Measurements from ENCODE around the gene TBCEL.

Gene TBCEL

GRCh38 chr11:121099364-121099763 is 75.5 kb downstream of the TBCEL start:
- DNase-seq (no peak), ATAC-seq (ENCODE audit: insufficient read depth, low read depth) (no peak)
- TF ChIP-seq EZH2 (IDR thresholded peaks at IDR 0.05; ENCODE audit: borderline replicate concordance, low read depth, low read length, severe bottlenecking) = no peak
- TF ChIP-seq, protein P1, sequence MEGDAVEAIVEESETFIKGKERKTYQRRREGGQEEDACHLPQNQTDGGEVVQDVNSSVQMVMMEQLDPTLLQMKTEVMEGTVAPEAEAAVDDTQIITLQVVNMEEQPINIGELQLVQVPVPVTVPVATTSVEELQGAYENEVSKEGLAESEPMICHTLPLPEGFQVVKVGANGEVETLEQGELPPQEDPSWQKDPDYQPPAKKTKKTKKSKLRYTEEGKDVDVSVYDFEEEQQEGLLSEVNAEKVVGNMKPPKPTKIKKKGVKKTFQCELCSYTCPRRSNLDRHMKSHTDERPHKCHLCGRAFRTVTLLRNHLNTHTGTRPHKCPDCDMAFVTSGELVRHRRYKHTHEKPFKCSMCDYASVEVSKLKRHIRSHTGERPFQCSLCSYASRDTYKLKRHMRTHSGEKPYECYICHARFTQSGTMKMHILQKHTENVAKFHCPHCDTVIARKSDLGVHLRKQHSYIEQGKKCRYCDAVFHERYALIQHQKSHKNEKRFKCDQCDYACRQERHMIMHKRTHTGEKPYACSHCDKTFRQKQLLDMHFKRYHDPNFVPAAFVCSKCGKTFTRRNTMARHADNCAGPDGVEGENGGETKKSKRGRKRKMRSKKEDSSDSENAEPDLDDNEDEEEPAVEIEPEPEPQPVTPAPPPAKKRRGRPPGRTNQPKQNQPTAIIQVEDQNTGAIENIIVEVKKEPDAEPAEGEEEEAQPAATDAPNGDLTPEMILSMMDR (IDR thresholded peaks at IDR 0.05; ENCODE audit: borderline replicate concordance, extremely low read depth, low read length, poor library complexity, severe bottlenecking) = no peak
- Histone ChIP-seq H4K20me1 (ENCODE audit: insufficient read depth, low read length) (no peaks in the 10 kb centered on the region), H3K9me3 (ENCODE audit: insufficient read depth, low read length, severe bottlenecking) (no peaks in the 10 kb centered on the region), H3K4me3 (ENCODE audit: low read depth in 1 of 2, low read length in 2 of 2) (no peak overlapping the region), H3K27ac (ENCODE audit: low read length) (no peak overlapping the region), H3K36me3 (ENCODE audit: insufficient read depth, low read length) (no peaks in the 10 kb centered on the region), H3K9ac (ENCODE audit: low read depth, low read length) (no peak overlapping the region), H3K79me2 (ENCODE audit: insufficient read depth, low read length) (no peaks in the 10 kb centered on the region), H3K27me3 (ENCODE audit: insufficient read depth, low read length, poor library complexity) (peaks cover under 1% of the 10 kb centered on the region), H3K4me1 (ENCODE audit: insufficient read depth, low read length) (no peaks in the 10 kb centered on the region), H3K4me2 (ENCODE audit: insufficient read depth, low read length) (no peak overlapping the region), H2AFZ (ENCODE audit: low read depth, low read length) (no peak overlapping the region)

GRCh38 chr11:121099885-121100284 is 76.0 kb downstream of the TBCEL start:
- no peak for DNase-seq
- no peak overlapping the region for H3K4me2 ChIP-seq (ENCODE audit: insufficient read depth, low read length)
- peaks cover 4% of the 10 kb centered on the region for H3K27me3 ChIP-seq (ENCODE audit: insufficient read depth, low read length, poor library complexity)
- H3K4me3 ChIP-seq (ENCODE audit: low read depth in 1 of 2, low read length in 2 of 2) = no peak overlapping the region
- no peaks in the 10 kb centered on the region for H3K36me3 ChIP-seq (ENCODE audit: insufficient read depth, low read length)
- no peak overlapping the region for H3K9ac ChIP-seq (ENCODE audit: low read depth, low read length)
- no peak for ATAC-seq (ENCODE audit: insufficient read depth, low read depth)
- no peak for TF ChIP-seq EZH2 (IDR thresholded peaks at IDR 0.05; ENCODE audit: borderline replicate concordance, low read depth, low read length, severe bottlenecking)
- TF ChIP-seq, protein P1 (IDR thresholded peaks at IDR 0.05; ENCODE audit: borderline replicate concordance, extremely low read depth, low read length, poor library complexity, severe bottlenecking) = no peak
- H3K79me2 ChIP-seq (ENCODE audit: insufficient read depth, low read length) = no peaks in the 10 kb centered on the region
- H4K20me1 ChIP-seq (ENCODE audit: insufficient read depth, low read length) = no peaks in the 10 kb centered on the region
- no peaks in the 10 kb centered on the region for H3K4me1 ChIP-seq (ENCODE audit: insufficient read depth, low read length)
- H3K9me3 ChIP-seq (ENCODE audit: insufficient read depth, low read length, severe bottlenecking) = no peaks in the 10 kb centered on the region
- H3K27ac ChIP-seq (ENCODE audit: low read length) = no peak overlapping the region
- H2AFZ ChIP-seq (ENCODE audit: low read depth, low read length) = no peak overlapping the region

- no peak for TF ChIP-seq EZH2 (IDR thresholded peaks at IDR 0.05; ENCODE audit: borderline replicate concordance, low read depth, low read length, severe bottlenecking)
- TF ChIP-seq, protein P1 (IDR thresholded peaks at IDR 0.05; ENCODE audit: borderline replicate concordance, extremely low read depth, low read length, poor library complexity, severe bottlenecking) = no peak
- H3K4me3 ChIP-seq (ENCODE audit: low read depth in 1 of 2, low read length in 2 of 2) = no peak within 1 kb of the TSS
- ATAC-seq (ENCODE audit: insufficient read depth, low read depth) (no peak), DNase-seq (no peak)
- H2AFZ ChIP-seq (ENCODE audit: low read depth, low read length) = no peak within 1 kb of the TSS
- H3K27me3 ChIP-seq (ENCODE audit: insufficient read depth, low read length, poor library complexity) = peaks cover 4% of the 10 kb centered on the region
- no peaks in the 10 kb centered on the region for H3K4me1 ChIP-seq (ENCODE audit: insufficient read depth, low read length)
- H3K9ac ChIP-seq (ENCODE audit: low read depth, low read length) = no peak within 1 kb of the TSS
- no peaks in the 10 kb centered on the region for H3K36me3 ChIP-seq (ENCODE audit: insufficient read depth, low read length)
- H4K20me1 ChIP-seq (ENCODE audit: insufficient read depth, low read length) = no peaks in the 10 kb centered on the region
- H3K9me3 ChIP-seq (ENCODE audit: insufficient read depth, low read length, severe bottlenecking) = no peaks in the 10 kb centered on the region
- H3K4me2 ChIP-seq (ENCODE audit: insufficient read depth, low read length) = no peak within 1 kb of the TSS
- no peak within 1 kb of the TSS for H3K27ac ChIP-seq (ENCODE audit: low read length)
- H3K79me2 ChIP-seq (ENCODE audit: insufficient read depth, low read length) = no peaks in the 10 kb centered on the region
Observed at GRCh38 chr11:121100943-121101342, 77.0 kb downstream of the TBCEL start, which contains the start of gene TECTA. Gene TECTA (plus strand): TSS chr11:121101243. CDS start chr11:121102666, 1,423 bp downstream.

- ATAC-seq (ENCODE audit: insufficient read depth, low read depth) (no peak), DNase-seq (no peak)
- Histone ChIP-seq H3K4me3 (ENCODE audit: low read depth in 1 of 2, low read length in 2 of 2) (no peak overlapping the region), H3K27ac (ENCODE audit: low read length) (no peak overlapping the region), H3K4me1 (ENCODE audit: insufficient read depth, low read length) (no peaks in the 10 kb centered on the region), H3K9me3 (ENCODE audit: insufficient read depth, low read length, severe bottlenecking) (no peaks in the 10 kb centered on the region), H3K4me2 (ENCODE audit: insufficient read depth, low read length) (no peak overlapping the region), H3K27me3 (ENCODE audit: insufficient read depth, low read length, poor library complexity) (peaks cover 4% of the 10 kb centered on the region), H3K79me2 (ENCODE audit: insufficient read depth, low read length) (no peaks in the 10 kb centered on the region), H3K9ac (ENCODE audit: low read depth, low read length) (no peak overlapping the region), H2AFZ (ENCODE audit: low read depth, low read length) (no peak overlapping the region), H3K36me3 (ENCODE audit: insufficient read depth, low read length) (no peaks in the 10 kb centered on the region), H4K20me1 (ENCODE audit: insufficient read depth, low read length) (no peaks in the 10 kb centered on the region)
- TF ChIP-seq, protein P1 (IDR thresholded peaks at IDR 0.05; ENCODE audit: borderline replicate concordance, extremely low read depth, low read length, poor library complexity, severe bottlenecking) = peak; percentile 15
- no peak for TF ChIP-seq EZH2 (IDR thresholded peaks at IDR 0.05; ENCODE audit: borderline replicate concordance, low read depth, low read length, severe bottlenecking)
Observed at GRCh38 chr11:121104312-121104762, 80.4 kb downstream of the TBCEL start.
